NOMO-1 treated with dmso at 0.1 percent for 144 hours (cell line): ENCODE results near the gene HNRNPA2B1.
"Not testable (repeated sequence)": the region's sequence is repeated elsewhere in the genome, so short reads cannot be mapped to it uniquely, and the experiment has no call there.

Experiments
- DNase-seq: peaks from one replicate; lab custom pipeline; 2025; ENCODE audit not compliant: unreplicated experiment; lab: John Stamatoyannopoulos, UW

Gene HNRNPA2B1

DNA sequence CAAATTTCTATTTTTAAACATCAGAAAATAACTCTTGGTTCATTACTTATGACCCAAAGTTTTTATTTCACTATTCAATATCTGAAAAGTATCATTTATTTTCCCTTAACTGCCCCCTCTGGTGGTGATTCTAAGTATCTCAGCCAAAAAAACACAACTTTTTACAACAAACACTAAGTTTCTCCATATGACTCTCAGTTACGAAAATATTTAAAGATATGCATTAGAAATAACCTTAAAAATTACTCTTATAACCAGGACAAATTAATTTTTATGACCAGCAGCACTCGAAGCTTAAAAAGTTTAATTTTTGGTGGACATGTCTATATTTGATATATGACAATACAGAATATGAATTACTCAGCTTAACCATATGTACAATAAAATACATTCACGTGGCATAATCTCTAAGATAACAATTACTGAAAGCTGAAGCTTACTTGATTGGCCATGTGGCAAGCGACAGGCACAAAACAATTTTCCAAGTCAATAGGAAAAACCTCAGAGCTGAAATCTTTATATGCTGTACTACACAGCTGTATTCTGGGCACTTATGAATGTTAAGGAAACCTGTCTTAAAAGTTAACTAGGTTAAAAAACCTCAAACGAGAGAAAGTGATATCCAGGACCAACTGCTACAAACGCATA is 2.3 kb downstream of the HNRNPA2B1 start:
- no peak for DNase-seq

- DNase-seq, result peak; percentile 83
These were observed 3.1 kb downstream of the HNRNPA2B1 start for GRCh38 chr7:26197153-26198115.

DNA sequence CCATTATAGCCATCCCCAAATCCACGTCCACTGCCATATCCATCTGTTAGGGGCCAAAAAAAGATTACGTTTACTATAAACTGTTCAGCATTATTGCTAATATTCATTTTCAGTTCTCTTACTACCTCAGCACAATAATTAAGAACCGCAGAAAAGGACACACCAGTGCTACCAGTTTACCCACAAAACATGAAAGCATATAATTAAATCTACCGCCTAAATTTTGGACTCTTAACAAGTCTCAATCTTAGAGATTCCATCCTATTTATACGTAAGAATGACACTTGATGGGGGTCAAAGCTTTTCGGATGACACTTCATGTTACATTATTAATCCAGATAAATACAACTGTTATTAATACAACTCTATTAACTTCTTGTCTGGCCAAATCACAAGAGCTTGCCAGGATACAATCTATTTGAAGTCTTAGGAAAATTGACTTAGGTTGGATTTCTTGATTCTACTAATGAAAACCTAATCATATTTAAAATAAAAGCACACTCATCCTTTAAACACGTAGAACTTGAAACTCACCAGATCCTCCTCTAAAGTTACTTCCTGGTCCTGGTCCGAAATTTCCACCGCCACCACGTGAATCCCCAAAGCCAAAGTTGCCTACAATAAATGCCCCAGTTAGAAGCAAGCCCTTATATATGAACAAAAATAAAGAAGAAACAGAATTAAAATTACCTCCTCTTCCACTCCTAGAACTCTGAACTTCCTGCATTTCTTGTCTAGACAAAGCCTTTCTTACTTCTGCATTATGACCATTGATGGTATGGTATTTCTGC is 4.5 kb downstream of the HNRNPA2B1 start:
- peak; percentile 31 for DNase-seq

- DNase-seq, result no peak
These were observed 5.4 kb downstream of the HNRNPA2B1 start for GRCh38 chr7:26195182-26195581.

DNA sequence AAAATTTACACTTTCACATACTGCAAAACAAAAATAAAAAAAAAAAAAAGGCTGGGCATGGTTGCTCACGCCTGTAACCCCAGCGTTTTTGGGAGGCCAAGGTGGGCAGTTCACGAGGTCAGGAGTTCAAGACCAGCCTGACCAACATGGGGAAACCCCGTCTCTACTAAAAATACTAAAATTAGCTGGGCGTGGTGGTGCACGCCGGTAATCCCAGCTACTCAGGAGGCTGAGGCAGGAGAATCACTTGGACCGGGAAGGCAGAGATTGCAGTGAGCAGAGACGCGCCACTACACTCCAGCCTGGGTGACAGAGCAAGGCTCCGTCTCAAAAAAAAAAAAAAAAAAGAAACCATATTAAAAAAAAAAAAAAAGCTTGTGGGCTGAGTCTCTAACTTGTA is 5.8 kb downstream of the HNRNPA2B1 start:
- not testable (repeated sequence) for DNase-seq

DNA sequence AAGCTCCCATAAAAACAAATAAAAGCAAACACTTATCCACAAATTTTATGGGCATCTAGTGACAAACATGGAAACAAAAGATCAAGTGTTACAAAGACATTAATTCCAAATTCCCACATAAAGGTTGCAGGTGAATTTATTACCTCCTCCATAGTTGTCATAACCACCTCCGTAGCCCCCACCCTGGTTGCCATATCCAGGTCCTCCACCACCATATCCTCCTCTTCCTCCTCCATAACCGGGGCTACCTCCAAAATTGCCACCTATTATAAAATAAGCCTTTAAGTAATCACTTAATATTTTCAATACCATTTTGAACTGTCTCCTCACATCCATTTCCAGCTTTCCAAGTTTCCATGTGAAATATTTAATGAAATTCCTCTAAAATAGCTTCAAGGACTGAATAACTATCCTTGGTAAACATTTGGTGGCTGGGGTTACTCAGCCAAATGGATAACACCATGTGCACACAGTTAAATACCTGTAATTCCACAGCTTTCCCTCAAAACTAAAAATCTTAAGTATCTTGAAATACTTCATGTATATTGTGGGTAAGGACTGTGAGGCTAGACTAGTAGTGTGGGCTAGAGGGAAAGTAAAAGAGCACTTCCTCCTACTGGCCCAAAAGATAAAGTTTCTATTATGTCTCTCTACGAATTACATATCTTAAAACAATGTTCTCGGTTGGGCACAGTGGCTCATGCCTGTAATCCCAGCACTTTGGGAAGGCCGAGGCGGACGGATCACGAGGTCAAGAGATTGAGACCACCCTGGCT is 6.9 kb downstream of the HNRNPA2B1 start:
- DNase-seq, result no peak

- no peak for DNase-seq
These were observed 8.0 kb downstream of the HNRNPA2B1 start for GRCh38 chr7:26192485-26193087.

- no peak for DNase-seq
These were observed 8.5 kb downstream of the HNRNPA2B1 start for GRCh38 chr7:26191974-26192479.

GRCh38 chr7:26191233-26191973 is 9.1 kb downstream of the HNRNPA2B1 start:
- DNase-seq, result no peak

DNA sequence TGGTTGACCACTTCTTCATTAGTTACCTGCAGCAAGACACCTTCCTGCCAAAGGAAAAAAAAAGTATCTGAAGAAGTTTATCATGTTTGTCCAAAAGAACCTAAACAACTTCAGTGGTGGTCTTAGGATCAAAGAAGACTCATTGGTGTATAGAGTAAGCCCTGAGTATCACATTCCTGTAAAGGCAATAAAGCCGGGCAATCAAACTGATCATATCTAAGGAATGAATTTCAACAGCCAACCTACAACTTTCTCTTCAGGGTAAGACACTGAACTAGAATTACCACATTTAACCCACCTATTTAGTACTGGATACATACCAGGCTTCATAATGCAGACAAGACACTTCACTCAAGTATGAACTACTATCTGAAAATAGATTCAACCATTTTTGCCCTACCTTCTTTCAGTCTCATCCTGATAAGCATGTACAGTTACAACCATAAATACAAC is 10.1 kb downstream of the HNRNPA2B1 start:
- DNase-seq, result no peak

GRCh38 chr7:26189697-26190096 is 10.8 kb downstream of the HNRNPA2B1 start:
- no peak for DNase-seq

GRCh38 chr7:26188957-26189541 is 11.5 kb downstream of the HNRNPA2B1 start:
- DNase-seq, result no peak

GRCh38 chr7:26188206-26188956 is 12.2 kb downstream of the HNRNPA2B1 start:
- DNase-seq, result no peak

DNA sequence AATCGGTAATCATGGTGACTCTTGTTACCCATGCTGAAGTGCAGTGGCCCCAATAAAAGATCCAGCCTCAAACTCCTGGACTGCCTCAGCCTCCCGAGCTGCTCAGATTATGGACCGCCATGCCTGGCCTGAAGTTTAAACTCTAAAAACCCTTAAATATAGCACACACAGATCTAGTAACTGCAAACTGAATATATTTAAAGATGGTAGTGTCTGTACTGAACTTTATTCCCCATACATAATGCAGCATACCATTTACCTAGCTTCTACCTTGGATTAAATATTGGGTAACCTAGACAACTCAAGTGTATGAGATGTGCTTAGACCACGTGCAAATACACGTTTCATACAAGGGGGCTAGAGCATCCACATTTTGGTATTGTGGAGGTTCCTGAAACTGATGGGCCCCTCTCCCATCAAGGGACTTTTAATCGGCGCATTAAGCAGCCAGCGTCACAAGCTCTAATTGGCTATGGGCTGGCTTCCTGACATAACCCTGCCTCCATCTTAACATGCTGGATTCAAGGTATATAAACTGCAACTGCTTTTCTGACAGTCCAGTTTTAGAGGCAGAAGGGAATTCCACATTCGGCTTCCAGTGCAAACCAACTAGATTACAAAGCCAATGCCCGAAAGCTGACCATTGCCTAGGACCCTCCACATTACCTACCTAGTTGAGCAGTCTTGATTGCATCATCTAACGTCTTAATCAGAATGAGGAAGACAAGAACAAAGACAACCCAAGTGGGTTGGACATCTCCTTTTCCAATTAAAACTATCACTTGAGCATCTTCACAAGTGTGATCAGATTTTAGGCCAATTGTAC is 13.0 kb downstream of the HNRNPA2B1 start:
- no peak for DNase-seq

GRCh38 chr7:26186364-26187311 is 13.9 kb downstream of the HNRNPA2B1 start:
- no peak for DNase-seq

DNA sequence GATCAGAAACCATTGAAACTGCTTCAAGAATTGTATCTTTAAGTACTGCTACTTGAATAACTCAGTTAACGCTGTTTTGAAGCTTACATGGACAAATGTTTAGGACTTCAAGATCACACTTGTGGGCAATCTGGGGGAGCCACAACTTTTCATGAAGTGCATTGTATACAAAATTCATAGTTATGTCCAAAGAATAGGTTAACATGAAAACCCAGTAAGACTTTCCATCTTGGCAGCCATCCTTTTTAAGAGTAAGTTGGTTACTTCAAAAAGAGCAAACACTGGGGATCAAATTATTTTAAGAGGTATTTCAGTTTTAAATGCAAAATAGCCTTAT is 14.7 kb downstream of the HNRNPA2B1 start:
- DNase-seq, result no peak
